ENCODE results near the gene MIAT. TPM values are rescaled to one million over a fixed set of nuclear protein-coding genes. Genes with fewer than 3 reads are reported as not detected.

The MIAT gene
- total and polyA plus RNA-seq, 9 of the 15 experiments (the other 6 are each of a cell fraction or from before 2014, with no cell fraction given) = 0.03 to 0.93 (median 0.34) TPM

DNA sequence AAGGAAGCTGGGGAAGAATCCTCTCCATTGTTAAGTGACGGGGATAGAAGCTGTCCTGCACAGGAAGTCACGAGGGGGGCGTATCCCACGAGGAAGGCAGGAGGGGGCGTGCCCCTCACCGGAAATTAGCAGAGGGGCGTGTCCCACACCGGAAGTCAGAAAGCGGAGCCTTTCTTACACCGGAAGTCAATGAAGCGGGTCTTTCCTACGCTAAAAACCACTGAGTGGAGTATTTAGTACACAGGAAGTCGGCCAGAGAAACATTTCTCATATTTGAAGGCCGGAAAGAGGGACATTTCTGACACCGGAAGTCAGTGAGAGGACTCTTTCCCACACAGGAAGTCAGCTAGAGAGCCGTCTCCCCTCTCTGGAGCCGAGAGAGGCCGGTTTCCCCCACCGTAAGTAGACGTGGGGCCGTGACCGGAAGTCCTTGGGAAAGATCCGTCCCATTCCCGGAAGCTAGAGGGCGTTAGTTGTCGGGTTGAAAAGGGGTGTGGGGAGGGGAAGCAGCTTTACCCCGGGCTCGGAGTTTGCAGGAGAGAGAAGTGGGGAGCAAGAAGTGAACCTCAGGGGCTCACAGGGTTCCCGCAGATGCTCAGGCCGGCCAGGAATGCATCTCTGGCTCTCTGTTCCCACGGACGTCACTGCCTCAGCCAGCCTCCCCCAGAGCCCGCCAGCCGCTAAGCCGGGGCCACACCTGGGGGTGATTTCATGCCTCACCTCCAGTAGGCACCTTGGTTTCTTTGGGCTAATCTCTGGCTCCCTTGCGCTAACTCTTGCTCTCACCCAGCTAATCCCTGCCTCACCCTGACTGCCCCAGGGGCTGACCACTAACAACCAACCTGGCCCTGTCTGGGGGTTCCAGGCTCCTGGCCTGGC lies 15.4 kb downstream of the MIAT start (continued):
- TF ChIP-seq MXI1 (IDR thresholded peaks at IDR 0.05; ENCODE audit: low read depth, low read length) (peak; percentile 86), BRCA1 (IDR thresholded peaks at IDR 0.05) (no peak), BRCA1 (CRISPR knock-in tag; IDR thresholded peaks at IDR 0.05) (no peak), ELF2 (CRISPR knock-in tag; IDR thresholded peaks at IDR 0.05) (peak; percentile 59; the same call in 1 of the 2 replicates), ZKSCAN8 (CRISPR knock-in tag; IDR thresholded peaks at IDR 0.05) (no peak), USF1 (CRISPR knock-in tag; IDR thresholded peaks at IDR 0.05) (peak; percentile 89), RB1 (IDR thresholded peaks at IDR 0.05; ENCODE audit: low read depth) (no peak), SOX6 (IDR thresholded peaks at IDR 0.05) (no peak), NR3C1 (CRISPR knock-in tag; IDR thresholded peaks at IDR 0.05) (no peak), SRSF7 (optimal IDR thresholded peaks at IDR 0.05; ENCODE audit: low read depth, low read length) (no peak), NFE2L1 (tag; IDR thresholded peaks at IDR 0.05; ENCODE audit: borderline replicate concordance, low read depth) (no peak), POLR2G (IDR thresholded peaks at IDR 0.05; ENCODE audit: low read depth, low read length) (peak; percentile 63), EWSR1 (IDR thresholded peaks at IDR 0.05; ENCODE audit: borderline replicate concordance, low read depth, partially characterized antibody) (no peak), UBTF (IDR thresholded peaks at IDR 0.05; ENCODE audit: borderline replicate concordance in 1 of 2, low read depth in 2 of 2, low read length in 2 of 2) (peak; percentile 52 to 59; a peak in 1 of 4 replicates), FOSL1 (tag; conservative IDR thresholded peaks at IDR 0.05) (no peak), POLR2AphosphoS2 (IDR thresholded peaks at IDR 0.05; ENCODE audit: low read length) (no peak), RBM34 (IDR thresholded peaks at IDR 0.05; ENCODE audit: borderline replicate concordance, insufficient read depth, low read length) (no peak), ZNF785 (CRISPR knock-in tag; IDR thresholded peaks at IDR 0.05) (no peak), ZNF224 (CRISPR knock-in tag; IDR thresholded peaks at IDR 0.05) (no peak), RHOXF2B (CRISPR knock-in tag; conservative IDR thresholded peaks at IDR 0.05) (no peak), ARID3B (CRISPR knock-in tag; IDR thresholded peaks at IDR 0.05; ENCODE audit: borderline replicate concordance) (no peak)
- TF ChIP-seq, protein P1, sequence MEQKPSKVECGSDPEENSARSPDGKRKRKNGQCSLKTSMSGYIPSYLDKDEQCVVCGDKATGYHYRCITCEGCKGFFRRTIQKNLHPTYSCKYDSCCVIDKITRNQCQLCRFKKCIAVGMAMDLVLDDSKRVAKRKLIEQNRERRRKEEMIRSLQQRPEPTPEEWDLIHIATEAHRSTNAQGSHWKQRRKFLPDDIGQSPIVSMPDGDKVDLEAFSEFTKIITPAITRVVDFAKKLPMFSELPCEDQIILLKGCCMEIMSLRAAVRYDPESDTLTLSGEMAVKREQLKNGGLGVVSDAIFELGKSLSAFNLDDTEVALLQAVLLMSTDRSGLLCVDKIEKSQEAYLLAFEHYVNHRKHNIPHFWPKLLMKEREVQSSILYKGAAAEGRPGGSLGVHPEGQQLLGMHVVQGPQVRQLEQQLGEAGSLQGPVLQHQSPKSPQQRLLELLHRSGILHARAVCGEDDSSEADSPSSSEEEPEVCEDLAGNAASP (IDR thresholded peaks at IDR 0.05) = no peak
